Measurements from ENCODE around the gene CTTNBP2. TPM values are rescaled to one million over a fixed set of nuclear protein-coding genes. Genes with fewer than 3 reads are reported as not detected.

CTTNBP2 gene
- total and polyA plus RNA-seq, 10 of the 15 experiments (the other 5 are each of a cell fraction or from before 2014, with no cell fraction given) = 0.04 to 0.43 TPM; not detected in 8

- no peak for TF ChIP-seq SKIL (IDR thresholded peaks at IDR 0.05; ENCODE audit: low read depth, poor library complexity, severe bottlenecking)
- no peak for TF ChIP-seq PBX3 (IDR thresholded peaks at IDR 0.05; ENCODE audit: insufficient replicate concordance, low read depth, low read length)
- no peak for TF ChIP-seq ATF2 (IDR thresholded peaks at IDR 0.05; ENCODE audit: low read length)
- TF ChIP-seq SMAD1 (IDR thresholded peaks at IDR 0.05; ENCODE audit: low read depth, partially characterized antibody) = no peak
These were observed 43.7 kb downstream of the CTTNBP2 start (continued) for GRCh38 chr7:117829450-117830117.

GRCh38 chr7:117828825-117829224 lies 44.4 kb downstream of the CTTNBP2 start:
- Histone ChIP-seq H3K4me3 (no peak overlapping the region), H3K4me2 (ENCODE audit: control insufficient read depth, insufficient read depth) (no peak overlapping the region), H3K9me3 (replicated peaks; ENCODE audit: control insufficient read depth, insufficient read depth, low read length) (no peaks in the 10 kb centered on the region), H3K27ac (ENCODE audit: control insufficient read depth, insufficient read depth) (no peak overlapping the region), H3K36me3 (ENCODE audit: control insufficient read depth in 2 of 2, insufficient read depth in 2 of 2, low read length in 1 of 2) (no peaks in the 10 kb centered on the region), H3K4me1 (ENCODE audit: control insufficient read depth, insufficient read depth, low read length) (no peaks in the 10 kb centered on the region), H2AFZ (ENCODE audit: control insufficient read depth, low read depth, low read length) (no peak overlapping the region), H3K79me2 (ENCODE audit: control insufficient read depth, insufficient read depth, low read length) (no peaks in the 10 kb centered on the region), H3K27me3 (replicated peaks in 1 of 2; ENCODE audit: control insufficient read depth in 2 of 2, insufficient read depth in 2 of 2, low read length in 1 of 2) (peaks cover 2 to 4% of the 10 kb centered on the region in 2 experiments; a peak in 2 of 4 replicates), H3K9ac (ENCODE audit: control insufficient read depth, insufficient read depth, low read length) (no peak overlapping the region), H4K20me1 (ENCODE audit: control insufficient read depth, insufficient read depth) (no peaks in the 10 kb centered on the region)
- BruUV-seq (replicated peaks) = no TSS peak
- 34% methylated on average over 2 of the region's 2 CpGs for WGBS (ENCODE audit: insufficient coverage, insufficient replicate concordance, low lambda C conversion rate, missing lambda C conversion rate)
- ChIA-PET SMC1A (ENCODE audit: uncharacterized antibody, unreplicated experiment) (no interaction called here), CTCF (interaction anchor here (0.8 kb wide), 1 partner anchor 431 kb away, joined by 4 read pairs; no protein-coding TSS in a partner anchor), POLR2A (no interaction called here), RAD21 (ENCODE audit: unreplicated experiment) (no interaction called here)
- intact Hi-C loops (cut with micrococcal nuclease; ENCODE audit: unreplicated experiment) = no loop called here
- DNase-seq (ENCODE audit: low read depth, low spot score) = no peak
- FAIRE-seq = no peak
- in situ Hi-C loops (cut with MboI) = no loop called here
- no peak for ATAC-seq
- TF ChIP-seq ZBTB40 (IDR thresholded peaks at IDR 0.05; ENCODE audit: borderline replicate concordance) = no peak
- no peak for TF ChIP-seq YY1 (IDR thresholded peaks at IDR 0.05; ENCODE audit: low read depth, low read length)
- TF ChIP-seq HCFC1 (IDR thresholded peaks at IDR 0.05; ENCODE audit: low read length) = no peak
- TF ChIP-seq CBX5 (IDR thresholded peaks at IDR 0.05; ENCODE audit: low read depth) = no peak
- TF ChIP-seq, protein P1, sequence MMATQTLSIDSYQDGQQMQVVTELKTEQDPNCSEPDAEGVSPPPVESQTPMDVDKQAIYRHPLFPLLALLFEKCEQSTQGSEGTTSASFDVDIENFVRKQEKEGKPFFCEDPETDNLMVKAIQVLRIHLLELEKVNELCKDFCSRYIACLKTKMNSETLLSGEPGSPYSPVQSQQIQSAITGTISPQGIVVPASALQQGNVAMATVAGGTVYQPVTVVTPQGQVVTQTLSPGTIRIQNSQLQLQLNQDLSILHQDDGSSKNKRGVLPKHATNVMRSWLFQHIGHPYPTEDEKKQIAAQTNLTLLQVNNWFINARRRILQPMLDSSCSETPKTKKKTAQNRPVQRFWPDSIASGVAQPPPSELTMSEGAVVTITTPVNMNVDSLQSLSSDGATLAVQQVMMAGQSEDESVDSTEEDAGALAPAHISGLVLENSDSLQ (IDR thresholded peaks at IDR 0.05) = no peak
- no peak for TF ChIP-seq CHD1 (IDR thresholded peaks at IDR 0.05; ENCODE audit: low read depth, low read length)
